Nephron (organoid): Measurements from ENCODE around the gene NMT2.

ENCODE experiments used
- H3K27ac Mint-ChIP-seq, 3 experiments: 2 replicates each; pipeline ENCODE4 v1.8.0; 2020; ENCODE audit warnings: mixed read lengths in 3 of 3, mild to moderate bottlenecking in 2 of 3, moderate library complexity in 1 of 3
- H3K27me3 Mint-ChIP-seq: 2 replicates; pipeline ENCODE4 v1.8.0; 2021; ENCODE audit warnings: low read depth, mild to moderate bottlenecking, moderate library complexity, mixed read lengths
- H3K36me3 Mint-ChIP-seq: 2 replicates; pipeline ENCODE4 v1.8.0; 2020; ENCODE audit warnings: low read depth, mixed read lengths
- H3K4me1 Mint-ChIP-seq: 2 replicates; pipeline ENCODE4 v1.8.0; 2020; ENCODE audit warnings: mixed read lengths
- H3K4me3 Mint-ChIP-seq, 3 experiments: 2 replicates each; pipeline ENCODE4 v1.8.0; 2020; ENCODE audit warnings: mild to moderate bottlenecking in 3 of 3, mixed read lengths in 3 of 3, moderate library complexity in 2 of 3
- H3K9me3 Mint-ChIP-seq: 2 replicates; pipeline ENCODE4 v1.8.0; 2020; ENCODE audit warnings: mixed read lengths
- CTCF ChIP-seq, 3 experiments: fragments of 200-600 bp; sonication (generic); IDR thresholded peaks; one replicate each; pipeline ENCODE4 v1.5.0; 2021; ENCODE audit warnings: antibody characterized with exemption in 3 of 3; ENCODE audit not compliant: unreplicated experiment in 3 of 3

Gene NMT2

GRCh38 chr10:15072358-15072757, 96.1 kb downstream of the NMT2 start:
- peaks cover 19% of the 10 kb centered on the region for H3K9me3 Mint-ChIP-seq

GRCh38 chr10:15069230-15069629, 99.3 kb downstream of the NMT2 start:
- no peak overlapping the region for H3K4me3 Mint-ChIP-seq
- H3K27me3 Mint-ChIP-seq: peaks cover 9% of the 10 kb centered on the region
- H3K27ac Mint-ChIP-seq: no peak overlapping the region
- peaks cover 21% of the 10 kb centered on the region for H3K36me3 Mint-ChIP-seq
- TF ChIP-seq CTCF (IDR thresholded peaks at IDR 0.05; ENCODE audit: unreplicated experiment in 3 of 3): no peak
- peaks cover 29% of the 10 kb centered on the region for H3K9me3 Mint-ChIP-seq
- H3K4me1 Mint-ChIP-seq: no peaks in the 10 kb centered on the region

More at GRCh38 chr10:15072358-15072757, 96.1 kb downstream of the NMT2 start:
- TF ChIP-seq CTCF (IDR thresholded peaks at IDR 0.05; ENCODE audit: unreplicated experiment in 3 of 3): no peak
- Mint-ChIP-seq H3K27ac (no peak overlapping the region), H3K4me3 (no peak overlapping the region), H3K4me1 (no peaks in the 10 kb centered on the region), H3K27me3 (peaks cover 9% of the 10 kb centered on the region), H3K36me3 (peaks cover 21% of the 10 kb centered on the region)

GRCh38 chr10:15068802-15069201, 99.7 kb downstream of the NMT2 start:
- peaks cover 30% of the 10 kb centered on the region for H3K9me3 Mint-ChIP-seq
- peaks cover 6% of the 10 kb centered on the region for H3K27me3 Mint-ChIP-seq
- H3K4me3 Mint-ChIP-seq: no peak overlapping the region
- H3K4me1 Mint-ChIP-seq: no peaks in the 10 kb centered on the region
- H3K36me3 Mint-ChIP-seq: peaks cover 18% of the 10 kb centered on the region
- H3K27ac Mint-ChIP-seq: no peak overlapping the region
- TF ChIP-seq CTCF (IDR thresholded peaks at IDR 0.05; ENCODE audit: unreplicated experiment in 3 of 3): no peak

- peaks cover 5% of the 10 kb centered on the region for H3K27me3 Mint-ChIP-seq
- no peak for TF ChIP-seq CTCF (IDR thresholded peaks at IDR 0.05; ENCODE audit: unreplicated experiment in 3 of 3)
- H3K9me3 Mint-ChIP-seq: peaks cover 21% of the 10 kb centered on the region
- peaks cover 6% of the 10 kb centered on the region for H3K36me3 Mint-ChIP-seq
- H3K4me3 Mint-ChIP-seq: no peak overlapping the region
- no peak overlapping the region for H3K27ac Mint-ChIP-seq
- no peaks in the 10 kb centered on the region for H3K4me1 Mint-ChIP-seq
Observed at GRCh38 chr10:15067154-15067553, 101.3 kb downstream of the NMT2 start.

- H3K36me3 Mint-ChIP-seq: peaks cover 4% of the 10 kb centered on the region
- peaks cover 25% of the 10 kb centered on the region for H3K9me3 Mint-ChIP-seq
- H3K27me3 Mint-ChIP-seq: no peaks in the 10 kb centered on the region
- no peak for TF ChIP-seq CTCF (IDR thresholded peaks at IDR 0.05; ENCODE audit: unreplicated experiment in 3 of 3)
- H3K27ac Mint-ChIP-seq: no peak overlapping the region
- no peak overlapping the region for H3K4me3 Mint-ChIP-seq
- no peaks in the 10 kb centered on the region for H3K4me1 Mint-ChIP-seq
Observed at GRCh38 chr10:15060638-15061037, 107.9 kb downstream of the NMT2 start.

GRCh38 chr10:15059914-15060313, 108.6 kb downstream of the NMT2 start:
- no peak for TF ChIP-seq CTCF (IDR thresholded peaks at IDR 0.05; ENCODE audit: unreplicated experiment in 3 of 3)
- Mint-ChIP-seq H3K9me3 (peaks cover 18% of the 10 kb centered on the region), H3K27me3 (no peaks in the 10 kb centered on the region), H3K36me3 (peaks cover 4% of the 10 kb centered on the region), H3K27ac (no peak overlapping the region), H3K4me1 (no peaks in the 10 kb centered on the region), H3K4me3 (no peak overlapping the region)
